IMR-90 (cell line): ENCODE results near the gene USP40. TPM values are rescaled to one million over a fixed set of nuclear protein-coding genes. Genes with fewer than 3 reads are reported as not detected.

Experiments
- ATAC-seq: fragments of 200-7000 bp; cut with Tn5 transposase; 2 replicates; pipeline ENCODE4 v1.9.1; 2020; ENCODE audit warnings: low read depth, mild to moderate bottlenecking, moderate library complexity
- BruUV-seq: library from RNA; stranded (reverse); fragments of 400-500 nt; replicated peaks from 2 replicates; lab custom pipeline; 2021; lab: Mats Ljungman, UMichigan
- CTCF ChIA-PET: fragments of 300-600 bp; formaldehyde crosslinking; extraction: SDS; loops from one replicate; lab custom pipeline; 2021; ENCODE audit warnings: antibody characterized with exemption; lab: Yijun Ruan, JAX
- POLR2A ChIA-PET: fragments of 300-600 bp; sonication (Branson Sonifier 250); formaldehyde crosslinking; loops from one replicate; lab custom pipeline; 2022; ENCODE audit warnings: antibody characterized with exemption; ENCODE audit not compliant: unreplicated experiment; lab: Charles Lee
- DNase-seq: peaks from one replicate; pipeline ENCODE4 v3.0.0; 2013
- H2AFZ ChIP-seq: replicated peaks from 2 replicates; pipeline ENCODE3; 2013; ENCODE audit warnings: low read length, mild to moderate bottlenecking; ENCODE audit not compliant: poor library complexity
- H2AK5ac ChIP-seq: 2 replicates; pipeline ENCODE4 v1.6.1; 2013; ENCODE audit warnings: low read depth, low read length, inconsistent platforms
- H2AK9ac ChIP-seq: replicated peaks from 2 replicates; pipeline ENCODE3; 2013; ENCODE audit warnings: mild to moderate bottlenecking, low read depth, low read length, moderate library complexity; ENCODE audit not compliant: poor library complexity
- H2BK120ac ChIP-seq: 2 replicates; pipeline ENCODE4 v1.6.1; 2013; ENCODE audit warnings: low read depth, low read length, inconsistent platforms
- H2BK15ac ChIP-seq: 3 replicates; pipeline ENCODE4 v1.6.1; 2013; ENCODE audit warnings: low read depth, low read length, inconsistent platforms
- H2BK20ac ChIP-seq: 2 replicates; pipeline ENCODE4 v1.6.1; 2013; ENCODE audit warnings: low read depth, mild to moderate bottlenecking, inconsistent platforms, low read length, moderate library complexity
- H2BK5ac ChIP-seq: 2 replicates; pipeline ENCODE4 v1.6.1; 2013; ENCODE audit warnings: mild to moderate bottlenecking, low read depth, low read length, inconsistent platforms; ENCODE audit not compliant: poor library complexity, severe bottlenecking
- H3K14ac ChIP-seq: replicated peaks from 2 replicates; pipeline ENCODE4 v1.6.1; 2013; ENCODE audit warnings: low read depth, low read length, inconsistent platforms
- H3K18ac ChIP-seq: 2 replicates; pipeline ENCODE4 v1.6.1; 2013; ENCODE audit warnings: low read depth, low read length, control low read depth
- H3K23ac ChIP-seq: 2 replicates; pipeline ENCODE4 v1.6.1; 2013; ENCODE audit warnings: low read depth, low read length, inconsistent platforms
- H3K27ac ChIP-seq: 2 replicates; pipeline ENCODE4 v1.5.1; 2013; ENCODE audit warnings: mild to moderate bottlenecking, control low read depth, low read length; ENCODE audit not compliant: insufficient read depth
- H3K27me3 ChIP-seq: 2 replicates; pipeline ENCODE4 v1.6.1; 2013; ENCODE audit warnings: low read length; ENCODE audit not compliant: control insufficient read depth, insufficient read depth
- H3K36me3 ChIP-seq: 2 replicates; pipeline ENCODE4 v1.6.1; 2013; ENCODE audit warnings: low read length, mixed read lengths; ENCODE audit not compliant: control insufficient read depth, insufficient read depth
- H3K4ac ChIP-seq: 2 replicates; pipeline ENCODE4 v1.6.1; 2013; ENCODE audit warnings: low read depth, low read length, inconsistent platforms
- H3K4me1 ChIP-seq: 2 replicates; pipeline ENCODE4 v1.6.1; 2013; ENCODE audit warnings: low read length, mixed read lengths; ENCODE audit not compliant: control insufficient read depth, insufficient read depth
- H3K4me2 ChIP-seq: 2 replicates; pipeline ENCODE4 v1.6.1; 2013; ENCODE audit warnings: low read depth, mild to moderate bottlenecking, control low read depth, low read length, moderate library complexity
- H3K4me3 ChIP-seq: 2 replicates; pipeline ENCODE4 v1.5.1; 2013; ENCODE audit warnings: low read depth, mild to moderate bottlenecking, control low read depth, low read length, moderate library complexity; ENCODE audit not compliant: insufficient read depth
- H3K56ac ChIP-seq: 2 replicates; pipeline ENCODE4 v1.6.1; 2013; ENCODE audit warnings: low read length, inconsistent platforms; ENCODE audit not compliant: insufficient read depth; ENCODE audit errors: extremely low read depth
- H3K79me1 ChIP-seq, 2 experiments: 2 replicates each; pipeline ENCODE4 v1.6.1; 2013; ENCODE audit warnings: low read length in 2 of 2, inconsistent platforms in 1 of 2, low read depth in 1 of 2
- H3K9ac ChIP-seq: 2 replicates; pipeline ENCODE4 v1.6.1; 2013; ENCODE audit warnings: low read depth, low read length, control low read depth
- H3K9me1 ChIP-seq: 2 replicates; pipeline ENCODE4 v1.6.1; 2013; ENCODE audit warnings: low read length, inconsistent platforms; ENCODE audit not compliant: insufficient read depth
- H3K9me3 ChIP-seq: 2 replicates; pipeline ENCODE4 v1.6.1; 2013; ENCODE audit warnings: low read length; ENCODE audit not compliant: control insufficient read depth, insufficient read depth
- H4K20me1 ChIP-seq: 2 replicates; pipeline ENCODE4 v1.6.1; 2013; ENCODE audit warnings: low read length, inconsistent platforms; ENCODE audit not compliant: insufficient read depth
- H4K5ac ChIP-seq: 2 replicates; pipeline ENCODE4 v1.6.1; 2013; ENCODE audit warnings: mild to moderate bottlenecking, low read depth, low read length, control low read depth
- H4K8ac ChIP-seq, 2 experiments: 2 replicates each; pipeline ENCODE4 v1.6.1; 2013; ENCODE audit warnings: low read depth in 2 of 2, low read length in 2 of 2, control low read depth in 1 of 2, inconsistent platforms in 1 of 2
- H4K91ac ChIP-seq: 2 replicates; pipeline ENCODE4 v1.6.1; 2013; ENCODE audit warnings: low read depth, low read length, inconsistent platforms; ENCODE audit not compliant: insufficient read depth
- BHLHE40 ChIP-seq: fragments of 150-350 bp; IDR thresholded peaks from 2 replicates; pipeline ENCODE4 v1.6.1; 2016; ENCODE audit warnings: mild to moderate bottlenecking, low read depth, low read length
- CEBPB ChIP-seq: IDR thresholded peaks from 2 replicates; pipeline ENCODE4 v1.6.1; 2012; ENCODE audit warnings: low read depth, low read length, improper control_type of control experiment
- CHD1 ChIP-seq: IDR thresholded peaks from 2 replicates; pipeline ENCODE4 v1.6.1; 2012; ENCODE audit warnings: low read depth, low read length, improper control_type of control experiment
- ELK1 ChIP-seq: fragments of 150-350 bp; IDR thresholded peaks from 2 replicates; pipeline ENCODE4 v1.6.1; 2016; ENCODE audit warnings: low read depth, mild to moderate bottlenecking, low read length, moderate library complexity, borderline replicate concordance
- MAFK ChIP-seq: IDR thresholded peaks from 2 replicates; pipeline ENCODE4 v1.6.1; 2012; ENCODE audit warnings: low read depth, low read length, improper control_type of control experiment
- MAZ ChIP-seq: IDR thresholded peaks from 2 replicates; pipeline ENCODE4 v1.6.1; 2012; ENCODE audit warnings: low read depth, mild to moderate bottlenecking, low read length, improper control_type of control experiment, moderate library complexity, borderline replicate concordance
- MXI1 ChIP-seq: IDR thresholded peaks from 2 replicates; pipeline ENCODE4 v1.6.1; 2012; ENCODE audit warnings: low read depth, mild to moderate bottlenecking, low read length, moderate library complexity, borderline replicate concordance
- NFE2L2 ChIP-seq: fragments of 150-350 bp; IDR thresholded peaks from 2 replicates; pipeline ENCODE4 v1.6.1; 2016; ENCODE audit warnings: low read depth, mild to moderate bottlenecking, low read length
- POLR2A ChIP-seq: IDR thresholded peaks from 2 replicates; pipeline ENCODE4 v1.6.1; 2012; ENCODE audit warnings: mild to moderate bottlenecking, low read depth, low read length
- RCOR1 ChIP-seq: IDR thresholded peaks from 2 replicates; pipeline ENCODE4 v1.6.1; 2012; ENCODE audit warnings: mild to moderate bottlenecking, low read length, improper control_type of control experiment; ENCODE audit not compliant: insufficient replicate concordance
- RFX5 ChIP-seq: IDR thresholded peaks from 2 replicates; pipeline ENCODE4 v1.8.0; 2012; ENCODE audit warnings: low read depth, mild to moderate bottlenecking, low read length, moderate library complexity
- SMC3 ChIP-seq: fragments of 150-350 bp; IDR thresholded peaks from 2 replicates; pipeline ENCODE4 v1.6.1; 2016; ENCODE audit warnings: low read depth, mild to moderate bottlenecking, antibody characterized with exemption, low read length, moderate library complexity
- USF2 ChIP-seq: fragments of 150-350 bp; IDR thresholded peaks from 2 replicates; pipeline ENCODE4 v1.6.1; 2017; ENCODE audit warnings: mild to moderate bottlenecking, antibody characterized with exemption, low read length, low read depth
- WGBS, 2 experiments: methylation state at CpG; one replicate each; pipeline versions ENCODE4 v1.1.5 to v1.1.7; 2013; ENCODE audit warnings: missing lambda C conversion rate in 2 of 2; ENCODE audit not compliant: insufficient read length in 1 of 2; ENCODE audit errors: extremely low coverage in 2 of 2; 5-methylcytosine and 5-hydroxymethylcytosine counted together
- dilution Hi-C: fragments of 300-500 bp; cut with HindIII; formaldehyde crosslinking; loops from one replicate; pipeline ENCODE4 v1.14.3; 2018; ENCODE audit warnings: low sequenced_read_pairs; ENCODE audit not compliant: unreplicated experiment
- in situ Hi-C: fragments of 300-500 bp; cut with MboI; formaldehyde crosslinking; loops from 3 replicates; pipeline ENCODE4 v1.14.3; 2019; ENCODE audit warnings: low sequenced_read_pairs, inconsistent platforms, mixed read lengths
- intact Hi-C: fragments of 100-400 bp; cut with micrococcal nuclease; formaldehyde crosslinking; loops from 2 replicates; pipeline ENCODE4 v1.10.0; 2022
- polyA plus RNA-seq, 3 experiments: library from polyadenylated mRNA; depleted of rRNA; stranded (reverse); fragments of >200 nt; gene quantifications; 2 replicates each; pipeline ENCODE4 v1.2.3, GENCODE V29; 2012; ENCODE audit warnings: low replicate concordance in 1 of 3
- total RNA-seq: library from RNA; depleted of rRNA; stranded (reverse); fragments of >200 nt; gene quantifications from 2 replicates; pipeline ENCODE4 v1.2.3, GENCODE V29; 2012

Gene USP40
- total and polyA plus RNA-seq, 2 of the 4 experiments (the other 2 are of a cell fraction), result 30.1 to 30.8 TPM

- no peak overlapping the region for H2BK120ac ChIP-seq
- H2AK5ac ChIP-seq, result no peak overlapping the region
- H3K4ac ChIP-seq, result no peak overlapping the region
- H3K4me1 ChIP-seq, result peaks cover 11% of the 10 kb centered on the region
- DNase-seq (no peak), ATAC-seq (no peak)
- no peak overlapping the region for H2BK20ac ChIP-seq
- TF ChIP-seq RFX5 (no peak), CHD1 (no peak), CEBPB (no peak), USF2 (no peak), MXI1 (no peak), POLR2A (no peak), NFE2L2 (no peak), MAZ (no peak), MAFK (no peak), BHLHE40 (no peak), RCOR1 (no peak), ELK1 (no peak), SMC3 (no peak)
- H3K27ac ChIP-seq, result no peak overlapping the region
- no peak overlapping the region for H2BK5ac ChIP-seq
- intact Hi-C loops (no loop called here), in situ Hi-C loops (no loop called here), dilution Hi-C loops (no loop called here)
- no peaks in the 10 kb centered on the region for H4K20me1 ChIP-seq
- H3K9me1 ChIP-seq, result peaks cover 5% of the 10 kb centered on the region
- no peak overlapping the region for H3K23ac ChIP-seq
- H4K8ac ChIP-seq, result no peak overlapping the region
- H3K4me2 ChIP-seq, result no peak overlapping the region
- H3K36me3 ChIP-seq, result peaks cover 20% of the 10 kb centered on the region
- WGBS, 2 experiments, result no CpG with 5 or more reads among the region's 4 CpGs
- H3K18ac ChIP-seq, result no peak overlapping the region
- H3K79me1 ChIP-seq, result no peaks in the 10 kb centered on the region
- H3K4me3 ChIP-seq, result no peak overlapping the region
- no peak overlapping the region for H3K14ac ChIP-seq
- no TSS peak for BruUV-seq
- H3K9me3 ChIP-seq, result no peaks in the 10 kb centered on the region
- H3K27me3 ChIP-seq, result no peaks in the 10 kb centered on the region
- no peak overlapping the region for H2AK9ac ChIP-seq
- no peak overlapping the region for H4K5ac ChIP-seq
- ChIA-PET POLR2A (no interaction called here), CTCF (no interaction called here)
- no peak overlapping the region for H2BK15ac ChIP-seq
- H3K9ac ChIP-seq, result no peak overlapping the region
- no peak overlapping the region for H3K56ac ChIP-seq
- no peak overlapping the region for H2AFZ ChIP-seq
- H4K91ac ChIP-seq, result no peak overlapping the region
These were observed 74.5 kb downstream of the USP40 start for GRCh38 chr2:233492078-233492477.
